HEK293T (cell line): ENCODE data around the gene EHBP1L1.

Experiments
- FOXM1 ChIP-seq: fragments of 450-650 bp; IDR thresholded peaks from 2 replicates; pipeline ENCODE4 v1.6.1; 2017; ENCODE audit warnings: mild to moderate bottlenecking, borderline replicate concordance
- SP1 ChIP-seq: fragments of 450-650 bp; IDR thresholded peaks from 2 replicates; pipeline ENCODE4 v1.6.1; 2017
- SUZ12 ChIP-seq: fragments of 450-650 bp; IDR thresholded peaks from 2 replicates; pipeline ENCODE4 v1.6.1; 2016; ENCODE audit warnings: mild to moderate bottlenecking
- TARDBP ChIP-seq: fragments of 450-650 bp; IDR thresholded peaks from 2 replicates; pipeline ENCODE4 v1.6.1; 2016

- no peak for TF ChIP-seq FOXM1
- TF ChIP-seq TARDBP: no peak
- no peak for TF ChIP-seq SUZ12
- TF ChIP-seq SP1: no peak
These were observed 1.3 kb downstream of the EHBP1L1 start for GRCh38 chr11:65576867-65577755.
